Naive B cell (primary cell): Measurements from ENCODE around the gene FZD1. TPM values are rescaled to one million over a fixed set of nuclear protein-coding genes. Genes with fewer than 3 reads are reported as not detected.

ENCODE experiments used
- ATAC-seq, 2 donors: fragments of 150-1000 bp; cut with Tn5 transposase; 2 replicates each; pipeline ENCODE4 v1.10.0; 2021; ENCODE audit warnings: low read depth in 2 of 2, mild to moderate bottlenecking in 2 of 2, moderate library complexity in 2 of 2
- DNase-seq: peaks from one replicate; pipeline ENCODE4 v3.0.0; 2022
- H3K27ac Mint-ChIP-seq, 6 donors: one replicate each; pipeline ENCODE4 v1.8.0; 2020 to 2022; ENCODE audit warnings: mild to moderate bottlenecking in 6 of 6, mixed read lengths in 6 of 6, moderate library complexity in 5 of 6, inconsistent platforms in 2 of 6
- H3K27me3 Mint-ChIP-seq, 3 donors: one replicate each; pipeline ENCODE4 v1.8.0; 2021 to 2022; ENCODE audit warnings: mixed read lengths in 3 of 3, mild to moderate bottlenecking in 1 of 3
- H3K36me3 Mint-ChIP-seq, 2 donors: one replicate each; pipeline ENCODE4 v1.8.0; 2020 to 2022; ENCODE audit warnings: mixed read lengths in 2 of 2, inconsistent platforms in 1 of 2, mild to moderate bottlenecking in 1 of 2
- H3K4me1 Mint-ChIP-seq, 3 donors: one replicate each; pipeline ENCODE4 v1.8.0; 2020 to 2022; ENCODE audit warnings: mixed read lengths in 3 of 3, inconsistent platforms in 1 of 3, mild to moderate bottlenecking in 1 of 3, moderate library complexity in 1 of 3
- H3K4me3 Mint-ChIP-seq, 8 donors: one replicate each; pipeline ENCODE4 v1.8.0; 2020 to 2022; ENCODE audit warnings: mild to moderate bottlenecking in 8 of 8, mixed read lengths in 8 of 8, moderate library complexity in 8 of 8, inconsistent platforms in 2 of 8
- H3K9me3 Mint-ChIP-seq, 7 donors: one replicate each; pipeline ENCODE4 v1.8.0; 2020 to 2022; ENCODE audit warnings: mixed read lengths in 7 of 7, mild to moderate bottlenecking in 5 of 7, inconsistent platforms in 2 of 7, moderate library complexity in 1 of 7
- polyA plus RNA-seq, 6 donors: library from polyadenylated mRNA; unstranded; fragments of 300-500 nt; fragmentation: Illumina TruSeq; gene quantifications; one replicate each; pipeline ENCODE4 v1.2.3, GENCODE V29; 2021; ENCODE audit warnings: low read depth in 6 of 6

The FZD1 gene
- polyA plus RNA-seq, 6 donors from 2014 or later = 0.03 to 0.08 (median 0.04) TPM; not detected in 3

- no peak overlapping the region for H3K27ac Mint-ChIP-seq
- H3K4me1 Mint-ChIP-seq = no peaks in the 10 kb centered on the region
- H3K36me3 Mint-ChIP-seq = no peaks in the 10 kb centered on the region
- DNase-seq (no peak), ATAC-seq (no peak)
- H3K4me3 Mint-ChIP-seq = no peak overlapping the region
- no peaks in the 10 kb centered on the region for H3K9me3 Mint-ChIP-seq
- peaks cover 0 to 4% (median 0%) of the 10 kb centered on the region in 3 donors for H3K27me3 Mint-ChIP-seq
These were observed 20.5 kb upstream of the FZD1 start for GRCh38 chr7:91243591-91244301.

- no peak for DNase-seq
- Mint-ChIP-seq H3K27me3 (peaks cover 0 to 8% (median 0%) of the 10 kb centered on the region in 3 donors), H3K4me1 (no peaks in the 10 kb centered on the region), H3K4me3 (no peak overlapping the region), H3K9me3 (no peaks in the 10 kb centered on the region), H3K36me3 (no peaks in the 10 kb centered on the region), H3K27ac (no peak overlapping the region)
- no peak for ATAC-seq
These were observed 16.7 kb upstream of the FZD1 start for GRCh38 chr7:91247500-91247899.

GRCh38 chr7:91248996-91249395 lies 15.2 kb upstream of the FZD1 start:
- Mint-ChIP-seq H3K4me1 (no peaks in the 10 kb centered on the region), H3K27me3 (peaks cover 0 to 19% (median 0%) of the 10 kb centered on the region in 3 donors), H3K27ac (no peak overlapping the region), H3K9me3 (peaks cover 0 to 5% (median 0%) of the 10 kb centered on the region in 7 donors), H3K36me3 (no peaks in the 10 kb centered on the region), H3K4me3 (no peak overlapping the region)
- DNase-seq = no peak
- no peak for ATAC-seq

- DNase-seq = no peak
- Mint-ChIP-seq H3K4me3 (no peak overlapping the region), H3K36me3 (no peaks in the 10 kb centered on the region), H3K27ac (no peak overlapping the region), H3K27me3 (peaks cover 0 to 19% (median 4%) of the 10 kb centered on the region in 3 donors), H3K9me3 (peaks cover 0 to 7% (median 2%) of the 10 kb centered on the region in 7 donors), H3K4me1 (no peaks in the 10 kb centered on the region)
- no peak for ATAC-seq
These were observed 14.6 kb upstream of the FZD1 start for GRCh38 chr7:91249506-91250233.

- H3K4me1 Mint-ChIP-seq = no peaks in the 10 kb centered on the region
- H3K4me3 Mint-ChIP-seq = no peak overlapping the region
- ATAC-seq (no peak), DNase-seq (no peak)
- peaks cover 0 to 21% (median 15%) of the 10 kb centered on the region in 3 donors for H3K27me3 Mint-ChIP-seq
- peaks cover 3 to 16% (median 8%) of the 10 kb centered on the region in 7 donors for H3K9me3 Mint-ChIP-seq
- peaks cover 0 to 6% of the 10 kb centered on the region in 2 donors for H3K36me3 Mint-ChIP-seq
- peak overlapping the region in 1 of 6 donors; percentile 17 for H3K27ac Mint-ChIP-seq
These were observed 13.5 kb upstream of the FZD1 start for GRCh38 chr7:91250706-91251105.

DNA sequence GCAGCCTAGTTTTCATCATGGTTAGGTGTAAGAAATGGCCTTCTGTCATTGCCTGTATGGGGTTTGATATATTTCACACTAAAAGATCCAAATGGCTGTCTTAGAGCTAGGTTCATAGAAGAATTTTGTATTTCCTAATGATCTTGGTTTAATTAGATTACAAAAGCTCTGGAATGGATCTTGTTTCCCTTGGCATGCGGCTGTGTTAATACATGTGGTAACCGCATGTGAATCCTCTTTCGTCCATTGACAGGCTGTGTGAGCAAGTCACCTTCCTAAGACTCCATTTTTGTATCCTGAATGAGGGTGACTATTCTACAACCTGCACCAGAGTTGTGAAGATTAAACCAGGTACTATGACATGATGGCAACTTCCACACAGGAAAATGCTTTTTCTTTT lies 12.4 kb upstream of the FZD1 start:
- no peak for DNase-seq
- H3K4me1 Mint-ChIP-seq = no peaks in the 10 kb centered on the region
- ATAC-seq = no peak
- no peak overlapping the region for H3K4me3 Mint-ChIP-seq
- no peak overlapping the region for H3K27ac Mint-ChIP-seq
- H3K36me3 Mint-ChIP-seq = peaks cover 0 to 17% of the 10 kb centered on the region in 2 donors
- H3K27me3 Mint-ChIP-seq = peaks cover 0 to 31% (median 26%) of the 10 kb centered on the region in 3 donors
- peaks cover 4 to 25% (median 13%) of the 10 kb centered on the region in 7 donors for H3K9me3 Mint-ChIP-seq

DNA sequence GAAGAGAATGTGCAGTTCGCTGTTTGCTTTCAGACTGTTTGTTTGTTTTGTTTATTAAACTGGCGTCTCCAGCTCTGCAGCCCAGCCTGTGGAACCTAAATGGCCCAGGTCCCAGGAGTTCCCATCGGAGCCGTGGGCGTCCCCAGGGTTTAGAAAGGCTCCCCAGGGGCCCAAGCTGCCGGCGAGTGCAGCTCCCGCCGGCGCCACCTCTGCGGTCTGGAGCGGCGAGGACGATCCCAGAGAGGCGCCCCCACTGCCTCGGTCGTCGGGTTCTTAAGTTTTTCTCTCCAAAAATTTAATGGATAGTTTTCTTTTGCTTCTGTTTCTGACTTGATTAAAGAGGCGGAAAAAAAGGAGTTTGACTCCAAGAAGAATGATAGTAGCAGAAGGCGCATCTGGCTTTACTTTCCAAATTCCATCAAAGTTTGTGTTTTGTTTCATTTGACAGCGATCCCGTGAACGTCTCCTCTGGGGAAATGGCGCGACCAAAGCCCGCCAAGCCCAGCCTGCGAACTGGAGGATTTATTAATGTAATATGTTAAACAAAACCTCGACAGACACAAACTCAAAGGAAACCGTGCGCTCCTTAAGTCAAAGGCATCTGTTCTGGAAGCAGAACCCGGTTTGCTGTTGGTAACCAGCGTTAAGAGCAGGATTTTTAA lies 718 bp upstream of the FZD1 start:
- no peak for ATAC-seq
- no peak for DNase-seq
- peaks cover 13 to 19% (median 17%) of the 10 kb centered on the region in 3 donors for H3K4me1 Mint-ChIP-seq
- no peaks in the 10 kb centered on the region for H3K36me3 Mint-ChIP-seq
- H3K4me3 Mint-ChIP-seq = peak overlapping the region; percentile 89 to 95 (median 92)
- peaks cover 43 to 48% (median 47%) of the 10 kb centered on the region in 3 donors for H3K27me3 Mint-ChIP-seq
- no peak overlapping the region for H3K27ac Mint-ChIP-seq
- peaks cover 0 to under 1% (median 0%) of the 10 kb centered on the region in 7 donors for H3K9me3 Mint-ChIP-seq

DNA sequence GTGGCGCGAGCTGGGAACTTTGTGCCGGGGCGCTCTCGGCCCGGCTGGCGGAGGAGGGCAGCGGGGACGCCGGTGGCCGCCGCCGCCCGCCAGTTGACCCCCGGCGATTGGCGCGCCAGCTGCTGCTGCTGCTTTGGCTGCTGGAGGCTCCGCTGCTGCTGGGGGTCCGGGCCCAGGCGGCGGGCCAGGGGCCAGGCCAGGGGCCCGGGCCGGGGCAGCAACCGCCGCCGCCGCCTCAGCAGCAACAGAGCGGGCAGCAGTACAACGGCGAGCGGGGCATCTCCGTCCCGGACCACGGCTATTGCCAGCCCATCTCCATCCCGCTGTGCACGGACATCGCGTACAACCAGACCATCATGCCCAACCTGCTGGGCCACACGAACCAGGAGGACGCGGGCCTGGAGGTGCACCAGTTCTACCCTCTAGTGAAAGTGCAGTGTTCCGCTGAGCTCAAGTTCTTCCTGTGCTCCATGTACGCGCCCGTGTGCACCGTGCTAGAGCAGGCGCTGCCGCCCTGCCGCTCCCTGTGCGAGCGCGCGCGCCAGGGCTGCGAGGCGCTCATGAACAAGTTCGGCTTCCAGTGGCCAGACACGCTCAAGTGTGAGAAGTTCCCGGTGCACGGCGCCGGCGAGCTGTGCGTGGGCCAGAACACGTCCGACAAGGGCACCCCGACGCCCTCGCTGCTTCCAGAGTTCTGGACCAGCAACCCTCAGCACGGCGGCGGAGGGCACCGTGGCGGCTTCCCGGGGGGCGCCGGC lies 870 bp downstream of the FZD1 start:
- H3K27me3 Mint-ChIP-seq = peaks cover 41 to 47% (median 43%) of the 10 kb centered on the region in 3 donors
- peak overlapping the region in 1 of 6 donors; percentile 76 for H3K27ac Mint-ChIP-seq
- DNase-seq = no peak
- ATAC-seq = peak; percentile 50 to 56
- H3K9me3 Mint-ChIP-seq = no peaks in the 10 kb centered on the region
- no peaks in the 10 kb centered on the region for H3K36me3 Mint-ChIP-seq
- peaks cover 13 to 19% (median 17%) of the 10 kb centered on the region in 3 donors for H3K4me1 Mint-ChIP-seq
- peak overlapping the region; percentile 88 to 95 (median 92) for H3K4me3 Mint-ChIP-seq

DNA sequence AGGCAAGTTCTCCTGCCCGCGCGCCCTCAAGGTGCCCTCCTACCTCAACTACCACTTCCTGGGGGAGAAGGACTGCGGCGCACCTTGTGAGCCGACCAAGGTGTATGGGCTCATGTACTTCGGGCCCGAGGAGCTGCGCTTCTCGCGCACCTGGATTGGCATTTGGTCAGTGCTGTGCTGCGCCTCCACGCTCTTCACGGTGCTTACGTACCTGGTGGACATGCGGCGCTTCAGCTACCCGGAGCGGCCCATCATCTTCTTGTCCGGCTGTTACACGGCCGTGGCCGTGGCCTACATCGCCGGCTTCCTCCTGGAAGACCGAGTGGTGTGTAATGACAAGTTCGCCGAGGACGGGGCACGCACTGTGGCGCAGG lies 1.4 kb downstream of the FZD1 start:
- H3K27me3 Mint-ChIP-seq = peaks cover 35 to 47% (median 43%) of the 10 kb centered on the region in 3 donors
- H3K4me3 Mint-ChIP-seq = peak overlapping the region; percentile 83 to 95 (median 91)
- ATAC-seq (no peak), DNase-seq (no peak)
- no peaks in the 10 kb centered on the region for H3K36me3 Mint-ChIP-seq
- H3K9me3 Mint-ChIP-seq = no peaks in the 10 kb centered on the region
- H3K4me1 Mint-ChIP-seq = peaks cover 13 to 19% (median 17%) of the 10 kb centered on the region in 3 donors
- no peak overlapping the region for H3K27ac Mint-ChIP-seq

DNA sequence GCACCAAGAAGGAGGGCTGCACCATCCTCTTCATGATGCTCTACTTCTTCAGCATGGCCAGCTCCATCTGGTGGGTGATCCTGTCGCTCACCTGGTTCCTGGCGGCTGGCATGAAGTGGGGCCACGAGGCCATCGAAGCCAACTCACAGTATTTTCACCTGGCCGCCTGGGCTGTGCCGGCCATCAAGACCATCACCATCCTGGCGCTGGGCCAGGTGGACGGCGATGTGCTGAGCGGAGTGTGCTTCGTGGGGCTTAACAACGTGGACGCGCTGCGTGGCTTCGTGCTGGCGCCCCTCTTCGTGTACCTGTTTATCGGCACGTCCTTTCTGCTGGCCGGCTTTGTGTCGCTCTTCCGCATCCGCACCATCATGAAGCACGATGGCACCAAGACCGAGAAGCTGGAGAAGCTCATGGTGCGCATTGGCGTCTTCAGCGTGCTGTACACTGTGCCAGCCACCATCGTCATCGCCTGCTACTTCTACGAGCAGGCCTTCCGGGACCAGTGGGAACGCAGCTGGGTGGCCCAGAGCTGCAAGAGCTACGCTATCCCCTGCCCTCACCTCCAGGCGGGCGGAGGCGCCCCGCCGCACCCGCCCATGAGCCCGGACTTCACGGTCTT lies 1.9 kb downstream of the FZD1 start:
- DNase-seq = no peak
- H3K27me3 Mint-ChIP-seq = peaks cover 31 to 47% (median 43%) of the 10 kb centered on the region in 3 donors
- no peaks in the 10 kb centered on the region for H3K9me3 Mint-ChIP-seq
- H3K36me3 Mint-ChIP-seq = no peaks in the 10 kb centered on the region
- H3K4me1 Mint-ChIP-seq = peaks cover 13 to 19% (median 17%) of the 10 kb centered on the region in 3 donors
- H3K27ac Mint-ChIP-seq = no peak overlapping the region
- peak overlapping the region; percentile 83 to 95 (median 91) for H3K4me3 Mint-ChIP-seq
- no peak for ATAC-seq

- no peaks in the 10 kb centered on the region for H3K9me3 Mint-ChIP-seq
- DNase-seq (no peak), ATAC-seq (no peak)
- peaks cover 13 to 19% (median 17%) of the 10 kb centered on the region in 3 donors for H3K4me1 Mint-ChIP-seq
- H3K36me3 Mint-ChIP-seq = no peaks in the 10 kb centered on the region
- peak overlapping the region; percentile 48 to 95 (median 86) for H3K4me3 Mint-ChIP-seq
- no peak overlapping the region for H3K27ac Mint-ChIP-seq
- H3K27me3 Mint-ChIP-seq = peaks cover 31 to 46% (median 43%) of the 10 kb centered on the region in 3 donors
These were observed 2.5 kb downstream of the FZD1 start for GRCh38 chr7:91266689-91267090.

- ATAC-seq = no peak
These were observed 3.1 kb downstream of the FZD1 start for GRCh38 chr7:91267171-91267955.

More at GRCh38 chr7:91267171-91267955, 3.1 kb downstream of the FZD1 start:
- H3K27me3 Mint-ChIP-seq = peaks cover 26 to 43% (median 41%) of the 10 kb centered on the region in 3 donors
- H3K4me3 Mint-ChIP-seq = peak overlapping the region in 6 of 8 donors; percentile 57 to 95 (median 86)
- no peak overlapping the region for H3K27ac Mint-ChIP-seq
- H3K36me3 Mint-ChIP-seq = no peaks in the 10 kb centered on the region
- peaks cover 13 to 19% (median 17%) of the 10 kb centered on the region in 3 donors for H3K4me1 Mint-ChIP-seq
- H3K9me3 Mint-ChIP-seq = no peaks in the 10 kb centered on the region
- DNase-seq = no peak
